Gastrocnemius medialis (tissue), 4 donors: ENCODE data around the gene VPS26C.

ENCODE experiments used
- CTCF ChIP-seq, 5 experiments: fragments of 450-650 bp in 3 of 5; fragments of 200-600 bp in 2 of 5; sonication (generic) in 2 of 5; IDR thresholded peaks in 4 of 5; conservative IDR thresholded peaks in 1 of 5; 1 replicate in 4 of 5; 2 replicates in 1 of 5; pipeline ENCODE4 v1.5.1; 2016 to 2019; ENCODE audit warnings: antibody characterized with exemption in 5 of 5, mild to moderate bottlenecking in 3 of 5, moderate library complexity in 3 of 5
- POLR2A ChIP-seq, 2 donors: fragments of 450-650 bp; IDR thresholded peaks; one replicate each; pipeline ENCODE4 v1.6.1; 2017; ENCODE audit warnings: antibody characterized with exemption in 2 of 2, mild to moderate bottlenecking in 2 of 2, moderate library complexity in 2 of 2

- no peak for TF ChIP-seq CTCF (IDR thresholded peaks at IDR 0.05 in 4 of 5, conservative IDR thresholded peaks at IDR 0.05 in 1 of 5)
- no peak for TF ChIP-seq POLR2A (IDR thresholded peaks at IDR 0.05)
Observed at GRCh38 chr21:37193676-37194075, 73.5 kb downstream of the VPS26C start.
